Measurements from ENCODE around the gene RAD23A.
A peak's percentile ranks its signal among the peaks of the same experiment; 100 is the strongest.

The RAD23A gene

DNA sequence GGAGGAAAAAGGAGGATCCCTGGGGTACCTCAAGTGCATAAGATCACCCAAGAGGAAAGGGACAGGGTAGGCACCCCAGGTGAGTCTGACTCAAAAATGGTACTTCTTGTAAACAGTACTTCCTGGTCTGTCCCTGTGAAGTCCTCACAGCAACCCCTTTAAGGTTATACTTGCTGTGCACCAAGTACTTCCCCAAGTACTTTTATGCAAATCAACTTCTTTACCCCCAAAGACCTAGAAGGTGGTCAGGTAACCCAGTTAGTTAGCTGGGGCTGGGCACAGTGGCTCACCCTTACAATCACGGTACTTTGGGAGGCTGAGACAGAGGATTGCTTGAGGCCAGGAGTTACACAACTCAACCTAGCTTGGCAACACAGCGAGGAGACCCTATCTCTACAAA lies 4.8 kb upstream of the RAD23A start:
- Histone ChIP-seq H3K4me2 (peak overlapping the region; percentile 96), H3K4me1 (ENCODE audit: low read depth, poor library complexity, severe bottlenecking) (peaks cover 71% of the 10 kb centered on the region), H4K20me1 (ENCODE audit: insufficient read depth) (peaks cover 11% of the 10 kb centered on the region), H3K9ac (peak overlapping the region; percentile 97; the same call in 1 of the 2 replicates), H3K27ac (peak overlapping the region; percentile 83), H3K79me2 (ENCODE audit: insufficient read depth, low read depth) (peaks cover 40% of the 10 kb centered on the region), H3K4me3 (IDR thresholded peaks at IDR 0.05; ENCODE audit: insufficient read depth, low read depth, low read length) (no peak overlapping the region), H3K27me3 (ENCODE audit: insufficient read depth, low read depth) (no peaks in the 10 kb centered on the region), H2AFZ (ENCODE audit: low read depth) (no peak overlapping the region), H3K36me3 (ENCODE audit: insufficient read depth) (peaks cover 35% of the 10 kb centered on the region)
- TF ChIP-seq CTCF (conservative IDR thresholded peaks at IDR 0.05; ENCODE audit: low read depth, low read length), result no peak

DNA sequence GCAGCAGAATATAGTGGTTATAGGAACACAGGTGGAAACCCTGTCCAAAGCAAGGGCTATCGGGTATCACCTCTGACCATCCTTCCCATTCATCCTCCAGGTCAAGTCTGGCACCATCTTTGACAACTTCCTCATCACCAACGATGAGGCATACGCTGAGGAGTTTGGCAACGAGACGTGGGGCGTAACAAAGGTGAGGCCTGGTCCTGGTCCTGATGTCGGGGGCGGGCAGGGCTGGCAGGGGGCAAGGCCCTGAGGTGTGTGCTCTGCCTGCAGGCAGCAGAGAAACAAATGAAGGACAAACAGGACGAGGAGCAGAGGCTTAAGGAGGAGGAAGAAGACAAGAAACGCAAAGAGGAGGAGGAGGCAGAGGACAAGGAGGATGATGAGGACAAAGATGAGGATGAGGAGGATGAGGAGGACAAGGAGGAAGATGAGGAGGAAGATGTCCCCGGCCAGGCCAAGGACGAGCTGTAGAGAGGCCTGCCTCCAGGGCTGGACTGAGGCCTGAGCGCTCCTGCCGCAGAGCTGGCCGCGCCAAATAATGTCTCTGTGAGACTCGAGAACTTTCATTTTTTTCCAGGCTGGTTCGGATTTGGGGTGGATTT lies 2.1 kb upstream of the RAD23A start:
- Histone ChIP-seq H3K27ac (no peak overlapping the region; the same call in 1 of the 2 replicates), H4K20me1 (ENCODE audit: insufficient read depth) (peaks cover 11% of the 10 kb centered on the region), H3K4me2 (no peak overlapping the region), H2AFZ (ENCODE audit: low read depth) (no peak overlapping the region), H3K9ac (no peak overlapping the region), H3K4me3 (IDR thresholded peaks at IDR 0.05; ENCODE audit: insufficient read depth, low read depth, low read length) (no peak overlapping the region), H3K4me1 (ENCODE audit: low read depth, poor library complexity, severe bottlenecking) (peaks cover 66% of the 10 kb centered on the region), H3K36me3 (ENCODE audit: insufficient read depth) (peaks cover 37% of the 10 kb centered on the region), H3K79me2 (ENCODE audit: insufficient read depth, low read depth) (peaks cover 58% of the 10 kb centered on the region), H3K27me3 (ENCODE audit: insufficient read depth, low read depth) (no peaks in the 10 kb centered on the region)
- TF ChIP-seq CTCF (conservative IDR thresholded peaks at IDR 0.05; ENCODE audit: low read depth, low read length), result no peak

- Histone ChIP-seq H3K27me3 (ENCODE audit: insufficient read depth, low read depth) (no peaks in the 10 kb centered on the region), H3K27ac (peak overlapping the region; percentile 84; the same call in 1 of the 2 replicates), H3K9ac (no peak overlapping the region), H3K36me3 (ENCODE audit: insufficient read depth) (peaks cover 36% of the 10 kb centered on the region), H3K4me3 (IDR thresholded peaks at IDR 0.05; ENCODE audit: insufficient read depth, low read depth, low read length) (no peak overlapping the region), H4K20me1 (ENCODE audit: insufficient read depth) (peaks cover 11% of the 10 kb centered on the region), H3K79me2 (ENCODE audit: insufficient read depth, low read depth) (peaks cover 51% of the 10 kb centered on the region), H3K4me2 (no peak overlapping the region; the same call in 1 of the 2 replicates), H3K4me1 (ENCODE audit: low read depth, poor library complexity, severe bottlenecking) (peaks cover 66% of the 10 kb centered on the region), H2AFZ (ENCODE audit: low read depth) (no peak overlapping the region)
- TF ChIP-seq CTCF (conservative IDR thresholded peaks at IDR 0.05; ENCODE audit: low read depth, low read length), result no peak
Observed at GRCh38 chr19:12944104-12944674, 1.5 kb upstream of the RAD23A start.

GRCh38 chr19:12946092-12946721 lies 545 bp downstream of the RAD23A start:
- peak overlapping the region; percentile 87 for H3K9ac ChIP-seq
- H3K4me3 ChIP-seq (IDR thresholded peaks at IDR 0.05; ENCODE audit: insufficient read depth, low read depth, low read length), result no peak overlapping the region
- H3K4me1 ChIP-seq (ENCODE audit: low read depth, poor library complexity, severe bottlenecking), result peaks cover 48% of the 10 kb centered on the region
- peak overlapping the region; percentile 93 for H3K4me2 ChIP-seq
- no peaks in the 10 kb centered on the region for H3K27me3 ChIP-seq (ENCODE audit: insufficient read depth, low read depth)
- peaks cover 31% of the 10 kb centered on the region for H3K79me2 ChIP-seq (ENCODE audit: insufficient read depth, low read depth)
- no peak for TF ChIP-seq CTCF (conservative IDR thresholded peaks at IDR 0.05; ENCODE audit: low read depth, low read length)
- no peak overlapping the region for H2AFZ ChIP-seq (ENCODE audit: low read depth)
- H4K20me1 ChIP-seq (ENCODE audit: insufficient read depth), result no peaks in the 10 kb centered on the region
- peak overlapping the region; percentile 84 for H3K27ac ChIP-seq
- H3K36me3 ChIP-seq (ENCODE audit: insufficient read depth), result peaks cover 19% of the 10 kb centered on the region
